HEK293T (cell line): ENCODE data around the gene MOB1A.

ENCODE experiments used
- ARNT ChIP-seq: fragments of 450-650 bp; IDR thresholded peaks from 2 replicates; pipeline ENCODE4 v1.6.1; 2017; ENCODE audit warnings: mild to moderate bottlenecking
- BHLHE40 ChIP-seq: fragments of 450-650 bp; IDR thresholded peaks from 2 replicates; pipeline ENCODE4 v1.6.1; 2016; ENCODE audit warnings: mild to moderate bottlenecking, moderate library complexity, borderline replicate concordance
- CTBP1 ChIP-seq: fragments of 450-650 bp; IDR thresholded peaks from 2 replicates; pipeline ENCODE4 v1.6.1; 2016; ENCODE audit warnings: borderline replicate concordance
- ELF4 ChIP-seq: fragments of 450-650 bp; IDR thresholded peaks from 2 replicates; pipeline ENCODE4 v1.6.1; 2017; ENCODE audit warnings: antibody characterized with exemption
- FOXK2 ChIP-seq: fragments of 450-650 bp; IDR thresholded peaks from 2 replicates; pipeline ENCODE4 v1.6.1; 2016; ENCODE audit warnings: mild to moderate bottlenecking
- FOXM1 ChIP-seq: fragments of 450-650 bp; IDR thresholded peaks from 2 replicates; pipeline ENCODE4 v1.6.1; 2017; ENCODE audit warnings: mild to moderate bottlenecking, borderline replicate concordance
- HDGF ChIP-seq: fragments of 450-650 bp; IDR thresholded peaks from 2 replicates; pipeline ENCODE4 v1.6.1; 2017; ENCODE audit warnings: antibody characterized with exemption, borderline replicate concordance
- NFRKB ChIP-seq: fragments of 450-650 bp; IDR thresholded peaks from 2 replicates; pipeline ENCODE4 v1.6.1; 2016; ENCODE audit warnings: mild to moderate bottlenecking, moderate library complexity
- PKNOX1 ChIP-seq: fragments of 450-650 bp; IDR thresholded peaks from 2 replicates; pipeline ENCODE4 v1.6.1; 2016
- SP1 ChIP-seq: fragments of 450-650 bp; IDR thresholded peaks from 2 replicates; pipeline ENCODE4 v1.6.1; 2017
- SUZ12 ChIP-seq: fragments of 450-650 bp; IDR thresholded peaks from 2 replicates; pipeline ENCODE4 v1.6.1; 2016; ENCODE audit warnings: mild to moderate bottlenecking
- TARDBP ChIP-seq: fragments of 450-650 bp; IDR thresholded peaks from 2 replicates; pipeline ENCODE4 v1.6.1; 2016
- ZNF384 ChIP-seq: fragments of 450-650 bp; IDR thresholded peaks from 2 replicates; pipeline ENCODE4 v1.6.1; 2016

- TF ChIP-seq NFRKB, result no peak
- no peak for TF ChIP-seq SUZ12
- TF ChIP-seq ARNT, result no peak
- TF ChIP-seq BHLHE40, result no peak
- no peak for TF ChIP-seq SP1
- no peak for TF ChIP-seq FOXM1
- TF ChIP-seq PKNOX1, result no peak
- TF ChIP-seq TARDBP, result no peak
- TF ChIP-seq ELF4, result no peak
- TF ChIP-seq FOXK2, result no peak
- no peak for TF ChIP-seq ZNF384
- TF ChIP-seq CTBP1, result no peak
- no peak for TF ChIP-seq HDGF
These were observed 25.8 kb upstream of the MOB1A start for GRCh38 chr2:74204436-74204835.
